ENCODE measurements around the gene TRIM39.
"Not testable (repeated sequence)": the region's sequence is repeated elsewhere in the genome, so short reads cannot be mapped to it uniquely, and the experiment has no call there.

DNA sequence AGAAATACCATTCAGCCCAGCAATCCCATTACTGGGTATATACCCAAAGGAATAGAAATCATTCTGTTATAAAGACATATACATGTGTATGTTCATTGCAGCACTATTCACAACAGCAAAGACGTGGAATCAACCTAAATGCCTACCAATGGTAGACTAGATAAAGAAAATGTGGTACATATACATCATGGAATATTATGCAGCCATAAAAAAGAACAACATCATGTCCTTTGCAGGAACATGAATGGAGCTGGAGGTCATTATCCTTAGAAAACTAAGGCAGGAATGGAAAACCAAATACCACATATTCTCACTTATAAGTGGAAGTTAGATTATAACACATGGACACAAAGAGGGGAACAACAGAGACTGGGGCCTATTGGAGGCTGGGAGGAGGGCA, 42.6 kb downstream of the TRIM39 start:
- TF ChIP-seq, protein P1, sequence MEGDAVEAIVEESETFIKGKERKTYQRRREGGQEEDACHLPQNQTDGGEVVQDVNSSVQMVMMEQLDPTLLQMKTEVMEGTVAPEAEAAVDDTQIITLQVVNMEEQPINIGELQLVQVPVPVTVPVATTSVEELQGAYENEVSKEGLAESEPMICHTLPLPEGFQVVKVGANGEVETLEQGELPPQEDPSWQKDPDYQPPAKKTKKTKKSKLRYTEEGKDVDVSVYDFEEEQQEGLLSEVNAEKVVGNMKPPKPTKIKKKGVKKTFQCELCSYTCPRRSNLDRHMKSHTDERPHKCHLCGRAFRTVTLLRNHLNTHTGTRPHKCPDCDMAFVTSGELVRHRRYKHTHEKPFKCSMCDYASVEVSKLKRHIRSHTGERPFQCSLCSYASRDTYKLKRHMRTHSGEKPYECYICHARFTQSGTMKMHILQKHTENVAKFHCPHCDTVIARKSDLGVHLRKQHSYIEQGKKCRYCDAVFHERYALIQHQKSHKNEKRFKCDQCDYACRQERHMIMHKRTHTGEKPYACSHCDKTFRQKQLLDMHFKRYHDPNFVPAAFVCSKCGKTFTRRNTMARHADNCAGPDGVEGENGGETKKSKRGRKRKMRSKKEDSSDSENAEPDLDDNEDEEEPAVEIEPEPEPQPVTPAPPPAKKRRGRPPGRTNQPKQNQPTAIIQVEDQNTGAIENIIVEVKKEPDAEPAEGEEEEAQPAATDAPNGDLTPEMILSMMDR (IDR thresholded peaks at IDR 0.05), result not testable (repeated sequence)
- not testable (repeated sequence) for TF ChIP-seq POLR2A (IDR thresholded peaks at IDR 0.05)
